ENCODE measurements around the gene PSMD13.

DNA sequence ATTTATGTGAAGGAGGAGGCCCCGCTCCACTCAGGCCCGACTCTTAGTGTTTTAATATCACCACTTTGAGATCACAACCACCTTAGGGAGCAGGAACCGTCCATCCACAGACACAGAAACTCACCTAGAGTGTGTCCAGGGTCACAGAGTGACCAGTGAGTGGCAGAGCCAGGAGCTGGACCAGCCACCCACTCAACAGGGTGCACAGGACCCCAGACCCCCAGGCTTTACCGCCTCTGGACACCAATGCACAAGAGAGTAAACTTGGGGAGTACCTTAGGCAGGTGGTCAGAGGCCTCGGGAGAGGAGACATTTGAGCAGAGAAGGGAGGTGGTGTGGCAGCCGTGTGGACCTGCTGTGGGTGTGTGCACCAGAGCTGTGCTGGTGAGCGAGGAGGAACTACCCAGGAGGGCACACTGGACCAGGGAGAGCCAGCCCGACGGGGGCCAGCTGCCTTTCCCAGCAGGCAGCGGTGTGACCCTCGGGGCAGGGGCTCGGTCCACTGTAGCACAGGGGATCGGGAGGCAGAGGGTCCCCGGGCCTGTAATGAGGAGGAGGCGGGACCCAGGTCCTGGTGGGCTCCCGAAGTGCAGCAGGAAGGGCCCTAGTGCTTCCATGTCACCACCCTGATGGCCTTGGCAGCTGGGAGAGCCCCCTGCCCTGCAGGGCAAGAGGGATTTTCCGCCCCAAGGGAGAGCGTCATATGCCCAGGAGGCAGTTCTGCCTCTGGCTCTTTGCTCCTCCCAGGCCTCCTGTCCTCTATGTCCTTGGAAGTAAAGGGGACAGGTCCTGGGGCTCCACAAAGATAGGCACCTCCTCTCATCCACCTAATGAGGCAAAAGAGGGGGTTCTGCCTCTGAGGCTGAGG lies 33.9 kb downstream of the PSMD13 start:
- TF ChIP-seq CTCF (IDR thresholded peaks at IDR 0.05; ENCODE audit: insufficient read depth, low read length) (no peak), POLR2AphosphoS5 (IDR thresholded peaks at IDR 0.05; ENCODE audit: low read depth) (no peak), REST (IDR thresholded peaks at IDR 0.05; ENCODE audit: insufficient replicate concordance, low read depth) (no peak), GABPA (IDR thresholded peaks at IDR 0.05; ENCODE audit: low read depth) (no peak), SPI1 (IDR thresholded peaks at IDR 0.05; ENCODE audit: borderline replicate concordance, low read depth) (no peak)
